Measurements from ENCODE around the gene POMP. TPM values are rescaled to one million over a fixed set of nuclear protein-coding genes. Genes with fewer than 3 reads are reported as not detected.

POMP gene
- total RNA-seq, 1 donor from 2014 or later: 147 TPM

GRCh38 chr13:28650284-28650683 lies 8.6 kb upstream of the POMP start:
- Mint-ChIP-seq H3K4me1 (ENCODE audit: low read depth) (peaks cover 33% of the 10 kb centered on the region), H3K27ac (peak overlapping the region; percentile 8), H3K4me3 (no peak overlapping the region), H3K9me3 (no peaks in the 10 kb centered on the region), H3K36me3 (ENCODE audit: low read depth) (peaks cover 14% of the 10 kb centered on the region), H3K27me3 (ENCODE audit: insufficient read depth) (no peaks in the 10 kb centered on the region)
- no peak for DNase-seq (ENCODE audit: low spot score)
- intact Hi-C loops (cut with micrococcal nuclease): loop anchor here (1.0 to 10.0 kb wide), 3 partner anchors 8 to 1205 kb away; no protein-coding TSS in a partner anchor

- H3K4me1 Mint-ChIP-seq (ENCODE audit: low read depth): peaks cover 46% of the 10 kb centered on the region
- peak overlapping the region; percentile 56 for H3K27ac Mint-ChIP-seq
- no peak for DNase-seq (ENCODE audit: low spot score)
- intact Hi-C loops (cut with micrococcal nuclease): loop anchor here (10.0 kb wide), 2 partner anchors 447 to 1207 kb away; no protein-coding TSS in a partner anchor
- peaks cover 16% of the 10 kb centered on the region for H3K36me3 Mint-ChIP-seq (ENCODE audit: low read depth)
- H3K27me3 Mint-ChIP-seq (ENCODE audit: insufficient read depth): no peaks in the 10 kb centered on the region
- H3K9me3 Mint-ChIP-seq: no peaks in the 10 kb centered on the region
- no peak overlapping the region for H3K4me3 Mint-ChIP-seq
Observed at GRCh38 chr13:28651810-28652401, 7.0 kb upstream of the POMP start.

DNA sequence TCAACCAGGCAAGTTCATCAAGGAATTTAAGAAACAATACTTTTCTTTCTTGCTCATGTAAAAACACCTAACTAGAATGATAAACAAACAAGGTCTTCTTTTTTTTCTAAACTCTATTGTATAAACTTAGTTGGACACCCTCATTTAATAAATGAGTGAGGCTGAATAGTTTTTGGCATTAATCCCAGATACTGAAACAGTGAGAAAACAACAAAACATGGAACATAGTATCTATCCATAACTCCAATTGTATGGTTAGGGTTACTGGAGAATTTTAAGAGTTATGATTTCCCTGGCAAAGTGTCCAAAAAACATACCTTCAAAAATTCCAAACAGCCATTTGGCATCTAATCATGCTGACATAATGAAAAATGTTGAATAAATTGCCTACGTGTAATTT lies 5.8 kb upstream of the POMP start:
- Mint-ChIP-seq H3K4me1 (ENCODE audit: low read depth) (peaks cover 50% of the 10 kb centered on the region), H3K4me3 (no peak overlapping the region), H3K9me3 (no peaks in the 10 kb centered on the region), H3K27ac (no peak overlapping the region), H3K36me3 (ENCODE audit: low read depth) (peaks cover 21% of the 10 kb centered on the region), H3K27me3 (ENCODE audit: insufficient read depth) (no peaks in the 10 kb centered on the region)
- DNase-seq (ENCODE audit: low spot score): no peak
- intact Hi-C loops (cut with micrococcal nuclease): loop anchor here (10.0 kb wide), 2 partner anchors 448 to 1208 kb away; no protein-coding TSS in a partner anchor

DNA sequence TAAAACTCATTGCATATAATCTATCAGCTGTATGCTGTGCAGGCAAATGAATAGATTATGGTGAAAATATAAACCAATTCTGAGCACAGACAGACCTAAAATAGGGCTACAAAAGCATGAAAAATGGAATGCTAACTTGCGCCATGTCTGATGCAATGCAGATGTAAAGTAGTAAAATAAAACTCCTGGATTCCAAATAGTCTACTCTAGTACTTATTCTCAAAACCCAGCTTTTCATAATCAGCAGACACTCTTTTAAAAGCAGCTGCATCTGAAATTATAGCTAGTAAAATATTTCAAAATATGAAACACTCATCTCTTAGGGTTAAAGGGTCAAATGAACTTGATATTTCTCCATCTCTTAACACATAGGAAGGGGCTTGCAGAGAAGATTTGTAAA lies 4.7 kb upstream of the POMP start:
- Mint-ChIP-seq H3K4me1 (ENCODE audit: low read depth) (peaks cover 49% of the 10 kb centered on the region), H3K36me3 (ENCODE audit: low read depth) (peaks cover 20% of the 10 kb centered on the region), H3K4me3 (no peak overlapping the region), H3K9me3 (no peaks in the 10 kb centered on the region), H3K27me3 (ENCODE audit: insufficient read depth) (no peaks in the 10 kb centered on the region), H3K27ac (no peak overlapping the region)
- DNase-seq (ENCODE audit: low spot score): no peak
- intact Hi-C loops (cut with micrococcal nuclease): loop anchor here (10.0 kb wide), 2 partner anchors 449 to 1209 kb away; no protein-coding TSS in a partner anchor

- Mint-ChIP-seq H3K4me3 (no peak overlapping the region), H3K9me3 (no peaks in the 10 kb centered on the region), H3K4me1 (ENCODE audit: low read depth) (peaks cover 52% of the 10 kb centered on the region), H3K27me3 (ENCODE audit: insufficient read depth) (no peaks in the 10 kb centered on the region), H3K36me3 (ENCODE audit: low read depth) (peaks cover 26% of the 10 kb centered on the region), H3K27ac (no peak overlapping the region)
- no peak for DNase-seq (ENCODE audit: low spot score)
- intact Hi-C loops (cut with micrococcal nuclease): loop anchor here (5.0 to 10.0 kb wide), 3 partner anchors 451 to 1211 kb away; partner anchors contain the start of genes LNX2 and POLR1D
Observed at GRCh38 chr13:28655561-28655960, 3.4 kb upstream of the POMP start.

GRCh38 chr13:28657784-28658538 lies 969 bp upstream of the POMP start:
- peak overlapping the region; percentile 97 for H3K27ac Mint-ChIP-seq
- DNase-seq (ENCODE audit: low spot score): no peak
- no peaks in the 10 kb centered on the region for H3K9me3 Mint-ChIP-seq
- intact Hi-C loops (cut with micrococcal nuclease): loop anchor here (1.0 to 10.0 kb wide), 8 partner anchors 8 to 1213 kb away; partner anchors contain the start of genes LNX2 and POLR1D
- H3K27me3 Mint-ChIP-seq (ENCODE audit: insufficient read depth): no peaks in the 10 kb centered on the region
- H3K36me3 Mint-ChIP-seq (ENCODE audit: low read depth): peaks cover 34% of the 10 kb centered on the region
- peak overlapping the region; percentile 97 for H3K4me3 Mint-ChIP-seq
- peaks cover 59% of the 10 kb centered on the region for H3K4me1 Mint-ChIP-seq (ENCODE audit: low read depth)

DNA sequence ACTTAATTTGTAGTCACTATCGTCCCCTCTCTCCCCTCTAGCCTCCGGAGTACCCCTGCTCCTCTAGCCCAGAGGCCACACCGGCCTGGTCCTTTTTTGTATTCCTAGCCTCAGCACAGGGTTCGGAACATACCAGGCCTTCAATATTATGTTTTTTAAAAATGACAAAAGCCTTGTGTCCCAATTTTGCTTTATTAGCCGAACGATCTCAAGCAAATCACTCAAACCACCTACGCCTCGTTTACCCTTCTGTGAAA lies 463 bp upstream of the POMP start:
- H3K4me1 Mint-ChIP-seq (ENCODE audit: low read depth): peaks cover 59% of the 10 kb centered on the region
- intact Hi-C loops (cut with micrococcal nuclease): loop anchor here (1.0 to 10.0 kb wide), 8 partner anchors 8 to 1214 kb away; partner anchors contain the start of genes LNX2 and POLR1D
- H3K4me3 Mint-ChIP-seq: peak overlapping the region; percentile 97
- peak overlapping the region; percentile 97 for H3K27ac Mint-ChIP-seq
- no peaks in the 10 kb centered on the region for H3K27me3 Mint-ChIP-seq (ENCODE audit: insufficient read depth)
- H3K9me3 Mint-ChIP-seq: no peaks in the 10 kb centered on the region
- H3K36me3 Mint-ChIP-seq (ENCODE audit: low read depth): peaks cover 34% of the 10 kb centered on the region
- DNase-seq (ENCODE audit: low spot score): no peak

DNA sequence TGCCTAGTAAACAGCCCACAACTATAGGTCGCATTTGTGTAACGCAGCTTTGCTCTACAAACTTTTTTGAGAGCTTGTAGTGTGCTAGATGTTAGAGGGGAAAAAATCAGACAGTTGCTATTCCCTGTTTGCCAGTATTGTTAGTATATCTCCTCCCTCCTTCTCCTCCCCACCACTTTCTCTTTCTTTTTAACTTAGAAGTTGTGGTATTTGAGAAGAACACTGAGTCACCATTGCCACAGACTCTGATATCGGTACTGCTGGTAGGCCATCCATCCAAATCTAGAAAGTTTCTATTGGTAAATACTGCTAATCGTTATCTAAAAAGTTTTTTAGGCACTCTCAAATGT lies 666 bp downstream of the POMP start:
- intact Hi-C loops (cut with micrococcal nuclease): loop anchor here (1.0 to 10.0 kb wide), 13 partner anchors 49 to 1215 kb away; partner anchors contain the start of genes LNX2 and POLR1D
- H3K4me3 Mint-ChIP-seq: peak overlapping the region; percentile 97
- H3K9me3 Mint-ChIP-seq: no peaks in the 10 kb centered on the region
- DNase-seq (ENCODE audit: low spot score): peak; percentile 33
- H3K27me3 Mint-ChIP-seq (ENCODE audit: insufficient read depth): no peaks in the 10 kb centered on the region
- peak overlapping the region; percentile 97 for H3K27ac Mint-ChIP-seq
- H3K36me3 Mint-ChIP-seq (ENCODE audit: low read depth): peaks cover 38% of the 10 kb centered on the region
- peaks cover 59% of the 10 kb centered on the region for H3K4me1 Mint-ChIP-seq (ENCODE audit: low read depth)

- Mint-ChIP-seq H3K4me3 (no peak overlapping the region), H3K9me3 (no peaks in the 10 kb centered on the region), H3K27ac (no peak overlapping the region), H3K36me3 (ENCODE audit: low read depth) (peaks cover 68% of the 10 kb centered on the region), H3K27me3 (ENCODE audit: insufficient read depth) (peaks cover 1% of the 10 kb centered on the region), H3K4me1 (ENCODE audit: low read depth) (peaks cover 19% of the 10 kb centered on the region)
- DNase-seq (ENCODE audit: low spot score): no peak
- intact Hi-C loops (cut with micrococcal nuclease): no loop called here
Observed at GRCh38 chr13:28666897-28667488, 8.1 kb downstream of the POMP start.

GRCh38 chr13:28671126-28671792 lies 12.3 kb downstream of the POMP start:
- intact Hi-C loops (cut with micrococcal nuclease): no loop called here
- H3K27ac Mint-ChIP-seq: no peak overlapping the region
- H3K36me3 Mint-ChIP-seq (ENCODE audit: low read depth): peaks cover 65% of the 10 kb centered on the region
- no peak for DNase-seq (ENCODE audit: low spot score)
- no peak overlapping the region for H3K4me3 Mint-ChIP-seq
- H3K4me1 Mint-ChIP-seq (ENCODE audit: low read depth): peaks cover 13% of the 10 kb centered on the region
- H3K9me3 Mint-ChIP-seq: no peaks in the 10 kb centered on the region
- H3K27me3 Mint-ChIP-seq (ENCODE audit: insufficient read depth): peaks cover 1% of the 10 kb centered on the region

GRCh38 chr13:28678809-28679208 lies 19.9 kb downstream of the POMP start:
- Mint-ChIP-seq H3K4me3 (no peak overlapping the region), H3K27me3 (ENCODE audit: insufficient read depth) (no peaks in the 10 kb centered on the region), H3K4me1 (ENCODE audit: low read depth) (peaks cover 6% of the 10 kb centered on the region), H3K36me3 (ENCODE audit: low read depth) (peaks cover 31% of the 10 kb centered on the region), H3K9me3 (no peaks in the 10 kb centered on the region), H3K27ac (no peak overlapping the region)
- no peak for DNase-seq (ENCODE audit: low spot score)
- intact Hi-C loops (cut with micrococcal nuclease): loop anchor here (1.0 to 2.0 kb wide), 2 partner anchors 40 to 117 kb away; partner anchors contain the start of gene SLC46A3

DNA sequence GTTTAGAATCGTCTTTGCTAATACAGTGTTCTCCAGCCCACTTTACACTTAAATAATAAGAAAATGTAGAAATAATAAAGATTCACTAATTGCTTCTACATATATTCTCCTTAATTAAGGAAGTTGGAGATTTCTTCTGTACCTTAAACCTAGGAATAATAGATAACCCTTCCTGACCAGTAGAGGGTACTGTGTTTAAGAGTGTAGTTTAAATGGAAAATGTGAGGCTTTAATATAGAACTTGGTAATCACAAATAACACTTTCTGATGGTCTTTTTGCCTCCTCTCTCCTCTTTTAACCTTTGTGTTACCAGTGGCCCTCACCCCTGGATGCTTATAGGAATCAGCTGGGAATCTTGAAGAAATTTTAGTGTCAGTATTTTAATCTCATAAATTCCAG lies 20.7 kb downstream of the POMP start:
- no peak overlapping the region for H3K4me3 Mint-ChIP-seq
- no peaks in the 10 kb centered on the region for H3K9me3 Mint-ChIP-seq
- H3K27me3 Mint-ChIP-seq (ENCODE audit: insufficient read depth): no peaks in the 10 kb centered on the region
- no peak for DNase-seq (ENCODE audit: low spot score)
- intact Hi-C loops (cut with micrococcal nuclease): loop anchor here (1.0 to 2.0 kb wide), 2 partner anchors 39 to 117 kb away; partner anchors contain the start of gene SLC46A3
- H3K27ac Mint-ChIP-seq: no peak overlapping the region
- peaks cover 25% of the 10 kb centered on the region for H3K36me3 Mint-ChIP-seq (ENCODE audit: low read depth)
- no peaks in the 10 kb centered on the region for H3K4me1 Mint-ChIP-seq (ENCODE audit: low read depth)
